ENCODE results near the gene PRCP.

PRCP gene

DNA sequence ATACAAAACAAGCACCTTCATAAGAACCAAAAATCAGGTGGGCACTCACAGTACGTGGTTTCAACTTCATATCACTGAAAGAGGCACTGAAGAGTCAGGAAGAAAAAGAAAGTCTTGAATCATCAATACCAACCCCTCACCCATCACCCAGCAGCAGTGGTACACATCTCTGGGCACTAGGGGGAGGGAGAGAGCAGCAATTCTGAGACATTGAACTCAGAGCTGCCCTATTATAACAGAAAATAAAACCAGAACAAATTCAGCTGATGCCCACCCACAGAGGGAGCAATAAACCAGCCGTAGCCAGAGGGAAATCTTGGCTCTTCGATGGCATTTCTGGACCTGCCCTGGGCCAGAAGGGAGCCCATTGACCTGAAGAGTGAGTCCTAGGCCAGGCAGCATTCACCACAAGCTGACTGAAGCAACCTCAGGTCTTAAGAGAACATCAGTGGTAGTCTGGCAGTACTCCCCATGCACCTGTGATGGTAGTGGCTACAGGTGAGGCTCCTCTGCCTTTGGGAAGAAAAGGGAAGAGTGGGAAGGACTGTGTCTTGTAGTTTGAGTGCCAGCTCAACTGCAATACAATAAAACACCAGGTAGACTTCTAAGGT lies 124.4 kb downstream of the PRCP start:
- peak; percentile 10 to 15 for DNase-seq

- DNase-seq: no peak
Measured at GRCh38 chr11:82775218-82775617, 125.0 kb downstream of the PRCP start.
